ENCODE data around the gene PRKCD.

GRCh38 chr3:53144446-53144845, 16.6 kb upstream of the PRKCD start:
- TF ChIP-seq ZNF274 (IDR thresholded peaks at IDR 0.05; ENCODE audit: low read depth, low read length), result no peak
- no peak for TF ChIP-seq YY1 (IDR thresholded peaks at IDR 0.05; ENCODE audit: insufficient read depth, insufficient read length)

All from NT2/D1 (cell line).